LoVo (cell line): Measurements from ENCODE around the gene SNRNP25.

Source experiments
- DNase-seq: peaks from one replicate; pipeline ENCODE4 v3.0.0-alpha.2; 2016; ENCODE audit warnings: low spot score

The SNRNP25 gene

DNA sequence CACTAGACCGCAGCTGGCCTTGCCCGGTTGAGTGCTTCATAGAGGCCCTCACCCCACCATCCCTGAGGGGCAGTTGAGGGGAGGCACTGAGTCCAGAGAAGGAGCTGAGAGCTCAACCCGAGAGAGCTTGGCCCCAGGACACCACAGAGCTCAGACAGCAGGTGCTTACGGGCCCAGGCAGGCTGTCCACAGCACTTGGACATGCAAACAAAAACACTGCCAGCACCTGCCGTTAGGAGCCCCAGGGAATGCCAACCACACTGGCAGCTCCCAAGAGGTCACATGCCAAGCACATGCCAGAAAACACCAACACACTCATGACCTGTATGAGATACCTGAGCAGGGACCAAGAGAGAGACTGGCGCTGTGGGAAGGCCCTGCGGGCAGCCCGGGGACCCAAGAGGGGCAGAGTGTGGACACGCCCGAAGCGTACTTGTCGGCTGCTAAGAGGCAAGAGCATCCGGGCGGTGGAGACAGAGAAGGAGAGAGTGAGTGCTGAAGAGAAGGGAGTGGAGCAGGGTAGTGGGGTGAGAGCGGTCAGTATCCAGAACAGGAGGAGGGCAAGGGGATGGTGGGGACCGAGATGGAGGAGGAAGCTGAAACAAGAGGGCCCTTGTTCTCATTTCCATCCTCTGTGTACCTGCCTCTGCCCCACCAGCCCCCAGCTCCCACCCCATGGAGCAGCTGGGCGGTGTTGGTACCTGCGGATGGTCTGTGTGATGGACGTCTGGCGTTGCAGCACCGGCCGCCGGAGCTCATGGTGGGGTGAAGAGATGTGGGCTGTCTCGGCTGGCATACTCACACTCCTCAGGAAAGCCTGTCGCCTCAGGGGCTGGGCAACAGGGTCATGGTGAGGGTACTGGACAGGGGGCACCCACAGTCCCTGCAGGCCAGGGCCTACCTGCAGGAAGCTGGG, 10.6 kb downstream of the SNRNP25 start:
- no peak for DNase-seq

DNA sequence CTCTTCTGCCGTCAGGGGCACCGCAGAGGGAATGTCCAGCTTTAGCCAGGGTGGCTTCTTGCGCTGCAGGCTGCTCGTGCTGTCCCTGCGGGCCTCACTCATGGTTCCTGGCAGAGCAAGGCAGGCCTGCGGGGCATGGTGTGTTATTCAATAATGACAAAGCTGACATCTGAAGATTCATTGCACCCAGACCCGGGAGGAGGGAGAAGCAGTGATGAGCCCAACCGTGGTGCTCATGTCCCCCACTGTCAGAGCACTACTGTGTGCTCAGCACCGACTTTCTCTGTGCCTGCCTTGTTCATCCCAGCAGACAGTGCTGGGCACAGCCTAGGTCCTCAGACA, 11.3 kb downstream of the SNRNP25 start:
- DNase-seq: no peak

DNA sequence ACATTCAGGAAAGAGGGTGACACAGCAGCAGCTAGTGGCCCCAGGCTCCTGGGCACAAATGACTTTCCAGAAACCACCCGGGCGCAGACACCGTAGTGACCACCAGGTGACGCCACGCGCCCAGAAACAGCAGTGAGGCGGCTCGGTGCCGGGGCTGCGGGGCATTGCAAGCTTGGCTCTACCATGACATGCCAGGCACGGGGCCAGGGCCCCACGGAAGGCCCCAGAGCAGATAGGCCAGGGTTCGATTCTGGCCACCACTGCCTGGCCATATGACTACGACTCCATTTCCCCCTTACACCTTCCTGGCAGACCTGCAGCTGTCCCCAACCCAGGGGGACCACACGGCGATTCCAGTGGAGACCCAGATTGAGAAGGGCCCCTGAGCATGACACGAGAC, 12.1 kb downstream of the SNRNP25 start:
- peak; percentile 58 for DNase-seq

DNA sequence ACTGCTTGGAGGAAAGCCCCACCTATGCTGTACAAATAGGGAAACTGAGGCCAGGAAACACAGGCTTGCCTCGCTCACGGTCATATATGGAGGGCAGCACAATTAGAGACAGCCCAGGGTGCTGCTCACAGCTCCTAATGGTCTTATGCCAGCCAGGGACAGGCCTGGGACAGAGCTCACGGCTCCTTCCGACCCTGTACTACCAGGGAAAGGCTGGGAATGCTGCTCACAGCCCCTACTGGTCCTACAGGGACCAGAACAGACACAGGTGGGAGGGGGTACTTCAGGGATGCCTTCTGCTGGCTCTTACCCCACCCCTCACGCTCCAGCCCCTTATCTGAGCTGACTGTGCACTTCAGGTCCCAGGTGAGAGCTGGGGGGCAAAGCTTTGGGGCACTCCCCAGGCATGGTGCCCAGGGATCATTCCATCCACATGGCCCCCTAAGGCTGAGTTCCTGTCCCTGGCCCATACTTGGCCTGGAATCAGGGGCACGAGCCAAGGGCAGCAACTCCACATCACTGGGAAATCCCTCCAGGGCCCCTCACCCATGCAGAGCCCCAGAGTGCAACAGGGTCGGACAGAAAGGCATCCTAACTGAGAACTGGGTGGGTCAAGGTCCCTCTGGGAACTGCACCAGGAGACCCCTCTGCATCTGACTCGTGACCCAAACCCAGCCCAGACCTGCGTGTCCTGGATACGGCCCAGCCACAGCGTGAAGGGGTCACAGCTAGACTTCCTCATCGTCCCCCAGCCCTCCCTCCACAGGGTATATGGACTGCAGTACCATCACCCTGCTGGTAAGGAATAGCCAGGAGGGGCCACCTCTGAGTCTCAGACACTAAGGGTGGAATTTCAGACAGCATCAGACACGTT, 12.9 kb downstream of the SNRNP25 start:
- no peak for DNase-seq

DNA sequence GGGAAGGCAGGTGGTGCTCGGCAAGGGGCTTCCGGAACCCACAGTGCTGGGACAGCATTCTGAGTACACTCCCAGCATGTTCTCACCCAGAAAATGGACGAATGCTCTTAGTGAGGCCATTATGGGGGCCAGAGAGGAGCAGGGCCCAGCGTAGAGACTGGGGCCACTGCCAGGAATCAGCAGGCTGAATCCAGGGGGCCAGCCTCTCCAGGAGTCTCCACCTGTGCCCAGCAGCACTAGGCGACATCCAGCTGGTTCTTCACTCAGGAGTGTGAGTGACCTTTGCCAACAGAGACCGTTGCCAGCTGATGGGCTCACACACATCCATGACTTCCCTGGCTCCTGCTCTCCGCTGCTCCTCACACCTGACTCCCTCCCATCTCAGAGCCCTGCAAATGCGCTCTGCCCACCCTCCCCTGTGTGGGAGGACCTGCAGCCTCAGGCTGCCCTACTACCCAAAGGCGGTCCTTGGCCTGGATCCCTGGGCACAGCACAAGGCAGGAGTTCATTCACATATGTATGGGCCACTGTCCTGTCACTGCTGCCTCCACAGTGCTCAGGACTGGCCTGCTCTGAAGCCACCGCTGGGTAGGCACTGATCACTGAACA, 13.7 kb downstream of the SNRNP25 start:
- no peak for DNase-seq

DNA sequence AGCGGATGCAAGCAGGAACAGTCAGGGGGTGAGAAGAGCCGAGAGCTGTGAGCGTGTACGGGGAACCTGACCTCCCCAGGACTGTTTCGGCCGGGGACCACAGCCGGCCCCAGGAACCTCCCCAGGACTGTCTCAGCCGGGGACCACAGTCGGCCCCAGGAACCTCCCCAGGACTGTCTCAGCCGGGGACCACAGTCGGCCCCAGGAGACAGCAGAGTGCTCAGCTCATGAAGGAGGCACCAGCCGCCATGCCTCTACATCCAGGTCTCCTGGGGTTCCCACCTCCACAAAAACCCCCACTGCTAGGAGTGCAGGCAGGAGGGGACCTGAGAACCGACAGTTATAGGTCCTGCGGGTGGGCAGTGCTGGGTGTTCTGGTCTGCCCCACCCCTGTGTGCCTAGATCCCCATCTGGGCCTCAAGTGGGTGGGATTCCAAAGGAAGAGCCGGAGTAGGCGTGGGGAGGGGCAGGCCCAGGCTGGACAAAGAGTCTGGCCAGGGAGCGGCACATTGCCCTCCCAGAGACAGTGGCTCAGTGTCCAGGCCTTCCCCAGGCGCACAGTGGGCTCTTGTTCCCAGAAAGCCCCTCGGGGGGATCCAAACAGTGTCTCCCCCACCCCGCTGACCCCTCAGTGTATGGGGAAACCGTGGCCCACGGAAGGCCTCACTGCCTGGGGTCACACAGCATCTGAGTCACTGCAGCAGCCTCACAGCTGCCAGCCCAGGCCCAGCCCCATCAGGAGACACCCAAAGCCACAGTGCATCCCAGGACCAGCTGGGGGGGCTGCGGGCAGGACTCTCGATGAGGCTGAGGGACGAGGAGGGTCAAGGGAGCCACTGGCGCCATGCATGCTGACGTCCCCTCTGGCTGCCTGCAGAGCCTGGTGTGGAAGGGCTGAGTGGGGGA, 14.5 kb downstream of the SNRNP25 start:
- no peak for DNase-seq

DNA sequence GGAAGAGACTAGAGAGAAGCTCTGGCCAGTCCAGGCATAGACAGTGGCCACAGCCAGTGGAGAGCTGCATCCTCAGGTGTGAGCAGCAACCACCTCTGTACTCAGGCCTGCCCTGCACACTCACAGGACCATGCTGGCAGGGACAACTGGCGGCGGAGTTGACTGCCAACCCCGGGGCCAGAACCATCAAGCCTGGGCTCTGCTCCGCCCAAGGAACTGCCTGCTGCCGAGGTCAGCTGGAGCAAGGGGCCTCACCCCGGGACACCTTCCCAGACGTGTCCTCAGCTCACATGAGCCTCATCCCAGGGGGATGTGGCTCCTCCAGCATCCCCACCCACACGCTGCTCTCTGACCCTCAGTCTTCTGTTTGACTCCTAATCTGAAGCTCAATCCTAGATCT, 15.6 kb downstream of the SNRNP25 start:
- DNase-seq: no peak

DNA sequence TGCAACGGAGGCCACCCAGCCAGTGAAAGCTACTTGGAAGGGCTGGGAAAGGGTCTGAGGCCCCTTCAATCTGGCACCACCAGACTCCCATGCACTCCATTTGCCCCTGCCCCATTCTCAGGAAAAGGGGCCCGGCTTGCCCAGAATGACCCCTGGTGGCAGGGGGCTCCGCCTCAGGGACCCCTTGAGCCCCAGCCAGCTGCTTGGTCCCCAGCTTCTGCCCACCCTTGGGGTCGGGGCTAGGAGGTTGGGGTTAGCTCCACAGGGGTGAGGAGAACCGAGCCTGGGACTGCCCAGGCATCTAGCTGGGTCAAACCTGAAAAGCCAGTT, 17.5 kb downstream of the SNRNP25 start:
- DNase-seq: no peak

DNA sequence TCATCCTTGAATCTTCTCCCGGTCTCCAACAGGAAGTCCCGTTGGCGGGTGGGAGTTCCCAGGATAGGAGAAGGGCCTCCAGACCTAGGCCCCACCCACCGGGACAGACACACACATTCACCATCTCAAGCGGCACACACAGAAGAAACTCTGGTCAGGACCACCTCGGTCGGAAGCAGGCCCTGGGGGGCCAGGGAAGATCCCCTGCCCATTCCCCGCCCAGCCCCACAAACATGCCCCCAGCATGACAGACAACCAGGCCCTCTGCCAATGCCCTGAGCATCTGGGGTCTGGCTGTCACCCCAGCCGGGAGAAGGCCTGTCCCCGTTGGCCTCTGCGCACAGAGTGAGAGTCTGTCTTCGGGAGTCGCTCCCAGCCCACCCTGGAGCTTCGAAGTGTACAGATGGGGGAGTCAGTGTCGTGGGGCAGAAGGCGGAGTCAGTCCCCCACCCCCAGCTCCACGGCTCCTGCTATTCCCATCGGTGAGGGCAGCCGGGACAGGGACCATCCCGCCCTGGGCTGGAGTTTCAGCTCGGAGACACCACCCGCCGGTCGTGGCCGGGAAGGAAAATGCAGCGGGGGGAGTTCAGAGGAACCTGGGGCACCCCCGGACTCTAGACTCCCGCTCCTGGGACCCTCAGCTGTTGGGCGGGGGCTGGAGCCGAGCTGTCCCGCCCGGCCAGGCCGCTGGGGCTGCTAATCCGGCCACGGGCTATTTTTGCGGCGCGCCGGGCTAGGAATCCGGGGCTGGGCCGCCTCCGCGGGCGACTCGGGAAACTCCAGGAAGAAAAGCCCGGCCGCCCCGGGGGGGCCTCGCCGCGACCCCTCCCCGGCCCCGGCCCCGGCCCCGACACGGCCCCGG, 18.1 kb downstream of the SNRNP25 start:
- DNase-seq: peak; percentile 85

DNA sequence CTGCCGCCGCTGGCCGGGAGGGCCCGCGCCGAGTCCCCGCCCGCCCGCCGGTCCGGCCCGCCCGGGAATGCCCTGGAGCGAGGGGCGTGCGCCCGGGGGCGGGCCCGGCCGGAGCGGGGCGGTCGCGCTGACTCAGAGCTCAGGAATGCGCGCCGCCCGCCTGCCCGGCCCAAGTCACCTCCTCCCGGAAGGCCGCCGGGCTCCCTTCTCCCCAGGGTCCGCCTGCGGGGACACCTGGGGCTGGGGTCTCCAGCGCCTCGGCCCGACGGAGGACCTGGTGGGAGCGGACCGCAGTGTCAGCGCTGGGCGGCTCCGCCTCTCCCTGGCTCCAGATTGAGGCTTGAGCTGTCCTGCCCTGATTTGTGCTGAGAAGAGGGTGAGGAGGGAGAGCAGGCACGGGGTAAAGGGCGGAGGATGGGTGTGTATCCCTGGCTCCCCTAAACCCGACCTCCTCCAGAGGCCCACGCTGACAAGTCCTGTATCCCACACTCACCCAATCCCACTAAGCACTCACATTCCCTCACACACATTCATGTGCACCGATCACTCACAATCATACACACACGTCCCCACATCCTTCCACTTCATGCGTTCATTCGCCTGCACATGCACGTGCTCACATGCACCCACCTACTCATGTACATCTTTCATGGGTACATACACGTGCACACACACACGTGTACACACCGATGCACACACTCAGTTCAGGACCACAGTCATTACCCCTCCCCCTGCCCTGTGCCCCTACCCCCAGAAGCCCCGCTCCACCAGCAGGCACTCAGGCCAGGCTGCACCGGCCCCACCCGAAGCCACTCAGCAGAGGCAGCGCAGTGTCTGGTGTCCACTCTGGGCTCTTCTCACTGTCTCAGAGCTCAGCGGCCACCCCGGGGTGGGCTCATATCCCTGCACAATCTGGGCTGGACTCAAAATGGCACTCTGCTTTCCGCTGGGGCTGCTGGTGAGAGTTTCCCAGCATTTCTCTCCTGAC, 19.2 kb downstream of the SNRNP25 start, which contains the start of gene RHBDF1:
Gene RHBDF1 (minus strand): TSS at position 71 of the 988 bp plus-strand sequence. CDS start 7,616 bp downstream, outside the sequence.
- DNase-seq: peak; percentile 84

DNA sequence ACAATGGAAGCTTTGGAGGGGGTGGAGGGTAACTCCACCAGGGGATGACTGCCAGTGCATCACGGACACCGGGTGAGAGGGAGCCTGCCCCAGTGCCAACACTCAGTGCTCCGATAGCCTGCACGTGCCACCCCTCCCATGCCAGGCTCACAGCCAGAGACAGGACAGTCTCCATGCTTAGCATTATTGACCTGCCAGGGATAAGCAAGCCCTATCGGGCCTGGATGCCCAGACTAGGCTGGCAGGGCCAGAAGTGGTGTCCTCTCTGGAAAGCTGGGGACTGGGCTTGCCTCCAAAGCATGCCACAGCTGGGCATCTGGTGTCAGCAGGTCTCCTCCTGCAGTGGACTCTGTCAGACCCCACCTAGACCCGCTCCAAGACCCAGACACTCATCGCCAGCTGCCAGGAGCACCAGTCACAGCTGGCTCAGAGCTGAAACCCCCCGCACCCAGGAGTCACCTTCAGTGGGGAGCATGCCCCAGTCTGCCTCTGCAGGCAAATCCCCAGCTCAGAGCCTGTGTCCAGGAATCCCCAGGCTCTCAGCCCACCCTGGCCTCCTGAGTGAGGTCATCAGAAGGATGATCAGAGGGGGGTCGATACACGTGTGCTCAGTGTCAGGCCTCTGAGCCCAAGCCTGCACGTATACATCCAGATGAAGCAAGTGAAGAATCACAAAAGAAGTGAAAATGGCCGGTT, 20.6 kb downstream of the SNRNP25 start:
- no peak for DNase-seq

DNA sequence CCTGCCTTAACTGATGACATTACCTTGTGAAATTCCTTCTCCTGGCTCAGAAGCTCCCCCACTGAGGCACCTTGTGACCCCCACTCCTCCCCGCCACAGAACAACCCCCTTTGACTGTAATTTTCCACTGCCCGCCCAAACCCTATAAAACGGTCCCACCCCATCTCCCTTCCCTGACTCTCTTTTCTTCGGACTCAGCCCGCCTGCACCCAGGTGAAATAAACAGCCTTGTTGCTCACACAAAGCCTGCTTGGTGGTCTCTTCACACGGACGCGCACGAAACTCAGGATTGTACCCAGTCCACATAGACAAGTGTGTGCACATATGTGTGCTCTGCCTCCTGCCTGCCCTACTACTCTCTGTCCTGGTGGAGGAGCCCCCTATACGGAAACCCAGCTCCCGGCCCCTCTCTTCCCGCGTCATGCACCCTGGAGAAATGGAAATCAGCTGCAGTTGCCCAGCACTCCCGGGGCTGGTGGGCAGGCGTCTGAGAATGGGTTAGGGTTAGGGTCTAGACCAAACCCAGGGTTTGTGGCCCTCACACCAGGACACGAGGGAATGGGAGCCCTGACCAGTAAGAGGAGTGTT, 21.2 kb downstream of the SNRNP25 start:
- DNase-seq: no peak

DNA sequence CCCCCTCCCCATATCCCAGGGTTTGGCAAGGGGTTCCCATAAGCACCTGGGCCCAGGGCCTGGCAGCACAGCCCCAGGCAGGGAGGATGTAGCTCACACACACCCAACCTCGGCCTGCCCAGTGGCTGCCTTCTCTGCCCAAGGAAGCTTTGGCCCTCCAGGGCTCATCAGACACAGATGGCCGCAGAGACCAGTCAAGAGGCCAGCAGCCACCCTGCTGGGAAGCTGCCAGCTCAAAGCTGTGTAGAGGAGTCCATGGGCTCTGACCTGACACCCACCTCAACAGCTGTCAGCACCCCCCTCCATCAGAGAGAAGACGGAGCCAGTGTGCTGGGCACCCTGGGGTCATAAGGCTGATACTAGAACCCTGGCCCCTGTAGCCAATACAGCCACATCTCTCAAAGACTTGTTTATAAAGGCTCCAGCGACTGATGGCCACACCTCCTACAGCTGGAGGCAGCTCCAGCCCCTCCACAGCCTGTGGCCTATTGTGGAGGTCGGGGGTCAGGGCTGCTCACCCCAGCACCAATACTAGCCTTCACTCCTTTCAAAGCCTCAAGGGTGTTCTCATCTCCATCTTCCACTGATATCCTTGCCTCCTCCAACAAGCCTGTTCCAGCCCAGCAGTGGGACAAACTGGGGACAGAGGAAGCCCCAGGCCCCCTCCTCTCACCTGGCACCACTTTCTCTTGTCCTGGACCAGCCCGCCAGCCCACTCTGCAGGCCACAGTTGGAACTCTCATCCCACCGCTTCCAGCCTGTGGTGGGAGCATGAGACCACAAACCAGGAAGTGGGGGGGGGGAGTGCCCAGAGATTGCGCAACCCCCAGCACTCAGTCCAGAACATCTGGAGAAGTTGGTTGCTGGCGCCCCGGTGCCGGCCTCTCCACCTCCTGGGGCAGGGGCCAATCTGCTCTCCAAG, 22.2 kb downstream of the SNRNP25 start:
- peak; percentile 24 for DNase-seq

DNA sequence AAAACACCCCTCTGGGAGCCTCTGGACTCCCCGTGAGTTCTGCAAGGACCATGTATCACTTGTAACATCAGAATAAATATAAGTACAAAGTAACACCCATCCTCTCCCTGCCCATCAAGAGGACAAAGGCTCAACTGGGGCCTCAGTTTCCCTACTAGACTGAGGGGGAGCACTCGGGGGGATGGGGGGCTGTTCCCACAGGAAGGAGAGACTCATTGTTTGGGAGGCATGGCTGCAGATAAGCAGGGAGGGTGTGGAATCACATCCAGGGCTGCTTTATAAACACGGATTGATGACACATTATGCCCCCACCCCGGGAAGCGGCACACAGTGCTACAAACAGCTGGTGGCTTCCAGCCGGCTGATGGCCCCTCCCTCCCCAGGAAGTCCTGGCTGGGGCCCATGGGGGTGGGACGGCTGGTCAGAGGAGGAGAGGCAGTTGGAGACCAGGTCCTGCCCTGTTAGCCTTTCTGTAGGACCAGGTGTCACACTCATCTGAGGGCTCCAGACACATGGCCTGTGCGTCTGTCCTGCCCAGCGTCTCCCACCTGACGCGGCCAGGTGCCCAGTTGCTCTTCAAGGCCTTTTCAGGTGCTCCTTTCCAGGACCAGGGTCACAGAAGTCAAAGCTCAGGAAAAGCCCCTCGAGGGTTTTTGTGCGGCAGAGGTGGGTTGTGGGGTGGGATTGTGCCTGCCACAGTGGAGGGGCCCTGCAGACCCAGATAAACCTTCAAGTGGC, 23.1 kb downstream of the SNRNP25 start:
- DNase-seq: peak; percentile 63

DNA sequence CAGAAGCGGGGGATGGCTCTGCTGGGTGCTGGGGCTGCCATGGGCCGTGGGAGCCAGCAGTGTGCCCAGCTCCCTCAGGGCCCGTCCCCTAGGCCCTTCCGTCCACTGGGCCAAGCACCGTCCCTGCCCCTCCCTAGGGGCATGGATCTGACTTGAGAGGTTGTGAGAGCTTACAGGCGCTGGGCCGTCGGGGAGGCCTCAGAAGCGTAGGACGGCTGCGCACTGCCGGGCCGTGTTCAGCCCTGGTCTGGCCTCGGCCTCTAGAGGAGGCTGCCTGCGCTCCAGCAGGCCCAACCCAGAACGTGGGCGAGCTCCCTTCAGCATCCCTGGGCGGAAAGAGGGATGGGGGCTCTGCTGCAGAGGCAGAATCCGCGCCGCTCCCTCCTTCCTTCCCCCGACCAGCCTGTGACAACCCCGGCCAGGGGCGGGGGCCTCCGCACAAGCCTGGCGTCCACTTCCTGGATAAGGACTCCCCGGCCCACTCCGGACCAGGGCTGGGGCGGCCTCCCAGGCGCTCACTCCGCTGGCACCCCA, 23.7 kb downstream of the SNRNP25 start:
- peak; percentile 56 for DNase-seq

DNA sequence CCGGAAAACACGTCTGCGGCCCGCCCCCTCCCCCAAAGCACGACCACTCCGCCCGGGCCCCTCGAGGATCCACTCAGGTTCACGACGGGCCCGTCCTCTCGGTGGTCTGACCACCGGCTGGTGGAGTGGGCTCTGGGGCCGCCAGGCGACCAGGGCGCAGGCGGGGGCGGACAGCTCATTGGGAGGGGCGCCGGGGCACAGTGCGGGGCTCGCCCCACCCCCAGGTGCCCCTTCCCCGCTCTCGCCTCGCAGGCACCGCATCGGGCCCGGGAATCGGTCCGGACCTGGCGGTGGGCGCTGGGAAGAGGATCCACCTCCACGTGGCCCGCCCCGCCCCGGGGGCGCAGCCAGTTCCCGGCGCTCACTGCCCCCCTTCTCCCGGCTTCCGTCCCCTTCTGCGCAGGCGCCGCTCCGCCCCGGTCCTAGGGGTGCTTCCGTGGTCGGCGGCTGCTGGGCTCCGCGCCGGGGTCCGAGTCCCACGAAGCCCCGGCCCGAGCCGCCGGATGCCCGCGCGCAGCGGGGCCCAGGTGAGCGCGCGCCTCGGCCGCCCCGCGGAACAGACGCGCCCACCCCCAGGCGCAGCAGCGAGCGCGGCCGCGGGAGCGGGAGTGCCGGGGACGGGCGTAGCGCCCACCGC, 24.3 kb downstream of the SNRNP25 start, which contains the start of gene MPG:
Gene MPG (plus strand): TSS at position 419 of the 637 bp plus-strand sequence. CDS start 85 bp downstream, at position 504.
- DNase-seq: peak; percentile 85
